A204.1 (cell line): ENCODE data around the gene FAM76B.

Experiments
- FAIRE-seq: peaks from 2 replicates; lab custom pipeline; 2012; peaks lifted over from hg19 to GRCh38; lab: Jason Lieb, UNC

The FAM76B gene

GRCh38 chr11:95729462-95729861 is 60.1 kb downstream of the FAM76B start:
- no peak for FAIRE-seq

- FAIRE-seq = no peak
Observed at GRCh38 chr11:95728790-95729189, 60.8 kb downstream of the FAM76B start.

- no peak for FAIRE-seq
Observed at GRCh38 chr11:95728094-95728493, 61.5 kb downstream of the FAM76B start.

GRCh38 chr11:95727620-95728019 is 62.0 kb downstream of the FAM76B start:
- FAIRE-seq = no peak

- no peak for FAIRE-seq
Observed at GRCh38 chr11:95727111-95727510, 62.5 kb downstream of the FAM76B start.

- no peak for FAIRE-seq
Observed at GRCh38 chr11:95725196-95725595, 64.4 kb downstream of the FAM76B start.

GRCh38 chr11:95723361-95723942 is 66.1 kb downstream of the FAM76B start:
- no peak for FAIRE-seq

GRCh38 chr11:95720195-95720594 is 69.4 kb downstream of the FAM76B start:
- no peak for FAIRE-seq
